Dermis microvascular lymphatic vessel endothelial cell (primary cell): ENCODE data around the gene ELOA. TPM values are rescaled to one million over a fixed set of nuclear protein-coding genes. Genes with fewer than 3 reads are reported as not detected.
"Not testable (repeated sequence)": the region's sequence is repeated elsewhere in the genome, so short reads cannot be mapped to it uniquely, and the experiment has no call there.

ENCODE experiments used
- DNase-seq, 2 donors: peaks; one replicate each; pipeline versions ENCODE4 v3.0.0 to v3.0.0-alpha.2; 2010; ENCODE audit warnings: low read depth in 2 of 2
- total RNA-seq: library from RNA; depleted of rRNA; stranded (reverse); fragments of >200 nt; gene quantifications from 2 replicates; pipeline ENCODE4 v1.2.1, GENCODE V29; 2014

Gene ELOA
- total RNA-seq, 1 donor from 2014 or later: 15.4 TPM

DNA sequence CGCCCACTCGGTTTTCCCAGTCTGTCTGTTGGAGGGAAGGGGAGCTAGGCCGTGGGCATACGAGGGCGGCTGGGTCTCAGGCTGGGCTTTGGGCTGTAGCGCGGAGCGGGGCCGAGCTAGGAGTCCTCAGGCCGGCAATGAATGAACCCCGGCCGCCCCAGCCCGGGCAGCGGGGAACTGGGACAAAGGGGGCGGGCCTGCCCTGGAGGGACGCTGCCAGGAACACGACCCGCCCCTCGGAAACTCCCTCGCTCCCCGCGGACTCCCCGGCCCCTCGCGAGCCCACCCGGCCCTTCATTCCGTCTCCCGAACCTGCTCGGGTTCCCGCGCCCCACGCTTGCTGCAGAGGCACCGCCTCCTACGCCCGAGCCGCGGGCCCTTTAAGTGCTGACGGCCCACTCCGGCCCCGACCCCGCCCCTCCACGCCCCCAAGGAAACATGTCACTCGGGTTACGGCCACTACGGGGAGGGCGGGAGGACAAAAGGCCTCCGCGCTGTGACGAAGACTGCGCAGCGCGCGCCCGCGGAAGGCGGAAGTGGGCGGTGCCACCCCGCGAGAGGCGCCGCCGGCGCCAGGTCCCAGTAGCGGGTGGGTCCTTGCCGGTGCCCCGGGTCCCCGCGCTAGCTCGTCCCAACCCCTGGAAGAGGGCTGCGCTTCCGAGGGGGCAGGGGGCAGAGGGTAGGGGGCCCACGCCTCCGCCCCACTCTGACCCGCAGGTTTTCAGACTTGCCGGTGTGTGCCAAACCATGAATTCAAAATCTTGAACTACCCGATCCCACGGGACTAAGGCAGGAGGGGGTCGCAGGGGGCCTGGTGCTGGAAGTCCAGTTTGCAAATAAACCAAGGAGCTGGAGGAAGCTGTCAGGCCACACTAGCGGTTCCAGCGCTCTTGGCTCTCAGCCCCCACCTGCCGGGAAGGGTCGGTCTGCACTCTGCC lies 57.4 kb downstream of the ELOA start, which contains the start of gene GALE:
TSS of gene GALE (minus strand) at position 355 of the 938 bp plus-strand sequence. CDS start 1,747 bp downstream, outside the sequence.
- peak; percentile 89 to 96 for DNase-seq

DNA sequence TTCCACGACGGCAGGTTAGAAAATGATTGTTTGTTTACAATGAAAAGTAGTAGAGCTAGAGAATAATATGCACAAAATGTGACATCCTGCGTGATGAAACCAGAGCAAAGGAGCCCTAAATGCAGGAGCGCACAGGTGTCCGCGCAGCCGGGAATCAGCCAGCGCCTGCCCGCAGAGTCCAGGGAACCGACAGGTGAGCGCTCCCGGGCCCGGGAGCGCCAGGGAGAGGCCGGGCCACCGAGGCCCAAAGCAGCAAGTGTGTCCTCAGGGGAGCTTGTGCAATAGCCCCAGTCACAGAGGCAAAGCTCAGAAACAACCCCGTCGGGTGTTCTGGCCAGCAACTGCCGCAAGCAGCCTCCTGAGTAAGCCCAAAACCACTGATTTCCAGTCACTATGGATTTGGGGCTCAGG lies 58.1 kb downstream of the ELOA start:
- no peak for DNase-seq

DNA sequence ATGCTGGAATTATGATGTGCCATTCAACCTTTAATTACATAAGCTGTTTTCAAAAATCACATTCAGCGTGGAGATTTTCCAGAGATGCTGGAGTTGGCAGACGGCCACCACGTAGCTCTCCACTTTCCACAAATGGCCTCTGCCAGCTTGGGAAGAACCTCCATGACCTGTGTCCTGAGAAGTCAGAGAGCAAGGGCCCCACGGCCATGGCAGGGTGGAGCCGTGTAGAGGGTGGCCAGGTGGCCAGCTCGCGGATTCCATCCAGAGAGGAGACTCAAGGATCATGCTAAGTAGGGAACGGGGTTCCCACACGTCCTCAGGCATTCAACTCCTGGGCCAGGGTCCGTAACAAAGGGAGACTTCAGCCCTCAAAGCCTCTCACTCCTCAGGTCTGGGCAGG lies 58.6 kb downstream of the ELOA start:
- DNase-seq: no peak

DNA sequence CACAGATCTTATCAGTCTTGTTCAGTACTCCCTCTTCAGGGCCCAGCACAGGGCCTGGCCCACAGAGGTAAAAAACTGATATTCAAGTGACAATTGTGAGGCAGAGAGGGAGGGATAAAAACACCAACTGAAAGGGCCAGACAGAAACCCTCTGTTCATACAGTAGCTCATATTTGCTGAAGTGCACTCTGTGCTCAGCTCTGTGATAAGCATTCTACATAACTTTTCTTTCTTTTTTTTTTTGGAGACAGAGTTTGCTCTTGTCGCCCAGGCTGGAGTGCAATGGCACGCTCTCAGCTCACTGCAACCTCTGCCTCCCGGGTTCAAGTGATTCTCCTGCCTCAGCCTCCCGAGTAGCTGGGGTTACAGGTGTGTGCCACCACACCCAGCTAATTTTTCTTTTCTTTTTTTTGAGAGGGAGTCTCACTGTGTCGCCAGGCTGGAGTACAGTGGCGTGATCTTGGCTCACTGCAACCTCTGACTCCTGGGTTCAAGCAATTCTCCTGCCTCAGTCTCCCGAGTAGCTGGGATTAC lies 59.6 kb downstream of the ELOA start:
- not testable (repeated sequence) for DNase-seq

DNA sequence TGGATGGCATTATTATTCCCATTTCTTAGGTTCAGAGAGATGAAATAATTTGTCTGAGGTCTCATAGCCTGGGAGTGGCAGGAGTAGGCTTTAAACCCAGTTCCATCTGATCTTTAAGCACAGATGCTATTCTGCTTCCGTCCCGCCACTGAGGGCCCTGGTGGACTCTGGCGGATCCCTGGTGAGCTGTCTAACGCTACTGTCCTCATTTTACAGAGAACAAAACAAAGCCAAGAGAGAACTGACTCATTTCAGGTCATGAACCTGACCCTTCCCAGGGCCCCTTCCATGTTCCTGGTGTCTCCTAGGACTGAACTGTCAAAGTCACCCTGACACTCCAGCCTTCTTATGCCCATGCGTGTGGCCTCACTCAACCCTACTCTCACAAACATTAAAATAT lies 60.4 kb downstream of the ELOA start:
- DNase-seq: no peak

DNA sequence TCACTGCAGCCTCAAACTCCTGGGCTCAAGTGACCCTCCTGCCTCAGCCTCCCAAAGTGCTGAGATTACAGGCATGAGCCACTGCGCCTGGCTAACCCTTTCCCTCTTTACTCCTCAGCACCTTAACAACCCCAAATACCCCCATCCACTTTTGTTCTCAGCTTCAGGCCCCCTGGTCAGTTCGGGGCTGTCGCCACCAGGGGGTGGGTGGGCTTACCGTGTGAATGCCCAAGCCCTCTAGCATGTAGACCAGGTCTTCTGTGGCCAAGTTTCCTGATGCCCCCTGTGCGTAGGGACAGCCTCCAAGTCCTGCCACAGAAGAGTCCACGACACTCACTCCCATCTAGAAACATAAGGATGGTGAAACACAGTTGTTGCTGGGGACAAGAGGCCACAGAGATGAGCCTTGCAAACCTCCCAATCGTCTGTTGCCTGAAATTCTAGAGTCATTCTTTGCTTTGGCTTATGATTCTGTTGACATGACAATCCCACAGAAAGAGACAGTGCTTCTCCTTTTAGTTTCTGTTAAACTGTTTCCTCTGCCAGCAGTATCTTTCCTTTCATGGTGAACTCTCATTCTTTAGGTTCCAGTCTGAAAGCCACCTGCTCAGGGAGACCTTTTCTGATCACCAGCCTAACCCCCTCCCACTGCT lies 61.0 kb downstream of the ELOA start:
- DNase-seq: no peak

DNA sequence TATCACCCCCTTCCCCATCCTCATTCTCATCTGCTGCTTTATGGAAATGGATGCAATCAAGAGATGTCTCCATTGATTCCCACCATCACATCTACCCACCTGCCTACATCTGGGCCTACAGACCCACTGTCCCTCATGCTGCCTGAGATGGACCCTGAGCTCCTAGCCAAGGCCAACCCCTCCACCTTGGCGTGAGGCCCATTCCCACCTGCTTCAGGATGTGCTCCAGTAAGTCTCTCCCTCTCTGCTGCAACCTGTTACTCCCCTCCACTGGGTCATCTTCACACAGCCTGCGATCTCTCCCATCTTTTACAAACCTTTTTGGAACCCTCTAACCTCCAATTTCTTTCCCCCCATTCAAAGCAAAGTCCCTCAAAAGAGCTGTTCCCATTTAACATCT lies 61.8 kb downstream of the ELOA start:
- DNase-seq: no peak

DNA sequence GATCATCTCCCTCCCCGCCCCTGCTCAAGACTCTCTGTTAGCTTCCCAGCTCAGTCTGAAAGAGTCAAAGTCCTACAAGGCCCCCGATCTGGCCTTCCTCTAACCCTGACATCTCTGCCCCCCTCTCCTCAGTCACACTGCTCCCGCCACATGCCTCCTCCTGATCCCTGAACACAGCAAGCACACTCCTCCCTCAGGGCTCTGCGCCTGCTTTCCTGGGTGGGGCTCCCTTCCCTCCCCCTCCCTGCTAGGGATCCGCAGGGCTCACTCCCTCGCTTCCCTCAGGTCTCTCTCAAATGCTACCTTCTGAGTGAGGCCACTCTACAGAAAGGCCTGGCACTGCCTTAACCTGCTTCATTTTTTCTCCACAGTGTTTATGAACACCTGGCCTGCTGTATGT lies 63.0 kb downstream of the ELOA start:
- DNase-seq: no peak

DNA sequence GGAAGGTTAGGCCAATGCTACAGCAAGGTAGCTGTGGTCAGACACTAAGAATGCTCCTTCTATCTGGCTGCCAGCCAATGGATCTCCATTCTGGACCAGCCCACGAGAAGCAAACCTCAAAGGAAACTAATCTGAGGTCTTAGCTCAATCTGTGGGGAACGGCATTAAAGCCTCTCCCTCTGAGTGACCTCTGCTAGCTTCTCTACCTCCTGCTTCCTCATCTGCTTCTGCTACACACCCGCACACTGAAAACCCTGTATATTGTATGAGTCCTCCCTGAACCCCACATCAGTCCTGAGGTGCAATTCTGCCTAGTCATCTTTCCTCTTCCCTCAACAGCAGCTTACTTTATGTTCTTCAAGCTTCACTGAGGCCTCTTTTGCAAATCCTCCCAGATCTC lies 64.2 kb downstream of the ELOA start:
- DNase-seq: no peak

DNA sequence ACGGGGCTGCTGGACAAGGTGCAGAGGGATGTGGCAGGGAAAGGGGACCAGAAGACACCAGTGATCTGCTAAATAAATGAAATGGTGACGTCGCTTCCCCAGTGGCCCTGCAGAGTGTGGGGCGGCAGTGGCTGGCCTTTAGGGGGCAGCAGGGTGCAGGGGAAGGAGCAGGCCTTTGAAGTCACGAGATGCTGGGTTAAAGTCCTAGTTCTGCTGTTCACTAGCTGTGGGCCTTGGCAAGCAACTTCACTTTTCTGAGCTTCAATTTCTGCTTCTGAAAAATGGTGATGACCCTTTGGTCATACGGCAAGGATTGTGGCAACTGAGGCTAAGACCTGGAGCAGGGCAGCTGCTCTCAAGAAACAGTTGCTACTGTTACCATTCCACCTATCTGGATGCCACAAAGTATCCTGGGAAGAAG lies 66.5 kb downstream of the ELOA start:
- peak; percentile 42 to 77 for DNase-seq

DNA sequence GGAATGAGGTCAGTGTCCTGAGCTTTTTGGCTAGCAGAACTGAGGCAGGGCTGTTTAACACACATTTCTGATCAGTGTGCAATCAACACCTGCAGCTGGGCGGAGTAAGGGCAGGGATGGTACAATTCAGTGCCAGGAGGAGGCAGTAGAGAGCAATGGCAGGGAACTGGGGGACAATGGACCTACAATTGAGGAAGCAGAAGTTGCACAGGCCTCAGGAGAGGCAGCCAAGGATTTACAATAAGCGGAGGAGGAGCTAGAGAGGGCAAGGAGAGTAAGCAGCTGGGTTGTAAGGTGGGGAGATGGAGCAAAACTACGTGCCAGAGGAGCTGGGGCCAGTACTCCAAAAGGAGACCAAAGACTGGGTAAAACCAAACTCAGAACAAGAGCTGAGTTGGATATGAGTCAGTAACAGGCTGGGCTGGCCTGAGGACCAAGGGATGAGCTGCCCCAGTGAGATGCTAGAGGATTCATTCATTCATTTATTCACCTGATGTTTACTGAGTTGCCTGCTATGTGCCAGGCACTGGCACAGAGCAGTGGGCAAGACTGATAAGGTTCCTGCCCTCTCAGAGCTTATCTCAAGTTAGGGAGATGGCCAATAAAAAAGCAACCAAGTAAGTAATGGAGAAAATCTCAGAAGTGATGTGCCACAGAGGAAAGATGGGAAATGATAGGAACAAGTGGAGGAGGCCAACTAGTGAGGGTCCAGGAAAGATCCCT lies 67.7 kb downstream of the ELOA start:
- peak in 1 of 2 donors; percentile 57 for DNase-seq

Other genes with a start within 250 kb of the ELOA start
- gene E2F2, start 212.2 kb upstream of the ELOA start, total RNA-seq: 1.4 and 1.9 TPM in 2 replicates
- 478 and 570 TPM in 2 replicates for gene ID3, start 184.0 kb upstream of the ELOA start, total RNA-seq
- 1,076 and 1,266 TPM in 2 replicates for gene RPL11, start 51.7 kb upstream of the ELOA start, total RNA-seq
- gene PITHD1, start 34.9 kb downstream of the ELOA start, total RNA-seq: 30.4 and 51.2 TPM in 2 replicates
- 113 and 153 TPM in 2 replicates for gene LYPLA2, start 47.7 kb downstream of the ELOA start, total RNA-seq
- gene GALE, start 57.3 kb downstream of the ELOA start, total RNA-seq: 19.6 and 25.8 TPM in 2 replicates
- 37.7 and 46.3 TPM in 2 replicates for gene HMGCL, start 82.0 kb downstream of the ELOA start, total RNA-seq
- 10.0 and 23.4 TPM in 2 replicates for gene FUCA1, start 124.8 kb downstream of the ELOA start, total RNA-seq
- not detected in 2 replicates for gene CNR2, start 169.9 kb downstream of the ELOA start, total RNA-seq
- 71.6 and 74.2 TPM in 2 replicates for gene PNRC2, start 216.4 kb downstream of the ELOA start, total RNA-seq
- 59.6 and 67.9 TPM in 2 replicates for gene SRSF10, start 236.9 kb downstream of the ELOA start, total RNA-seq